Measurements from ENCODE around the gene CMTM7.
"Not testable (repeated sequence)": the region's sequence is repeated elsewhere in the genome, so short reads cannot be mapped to it uniquely, and the experiment has no call there.

Gene CMTM7

GRCh38 chr3:32471246-32471645 is 79.6 kb downstream of the CMTM7 start:
- POLR2A ChIA-PET, result no interaction called here
- Histone ChIP-seq H3K27ac (ENCODE audit: extremely low read depth, low read depth, low read length) (no peak overlapping the region), H3K4me1 (ENCODE audit: control insufficient read depth, insufficient read depth, low read length) (no peaks in the 10 kb centered on the region; the same call in 1 of the 2 replicates)

GRCh38 chr3:32472151-32472550 is 80.5 kb downstream of the CMTM7 start:
- H3K4me1 ChIP-seq (ENCODE audit: control insufficient read depth, insufficient read depth, low read length); H3K36me3 ChIP-seq (ENCODE audit: control insufficient read depth in 2 of 2, insufficient read depth in 1 of 2, low read length in 2 of 2): not testable (repeated sequence)
- CTCF ChIA-PET, result interaction anchor here (0.7 to 6.3 kb wide), 2 partner anchors 17 to 97 kb away, joined by 3 to 57 read pairs; no protein-coding TSS in a partner anchor

More at GRCh38 chr3:32471246-32471645, 79.6 kb downstream of the CMTM7 start:
- Histone ChIP-seq H3K36me3 (ENCODE audit: control insufficient read depth in 2 of 2, insufficient read depth in 1 of 2, low read length in 2 of 2) (peaks cover 0 to 8% of the 10 kb centered on the region in 2 experiments; a peak in 1 of 3 replicates), H3K9me3 (ENCODE audit: control insufficient read depth, insufficient read depth, low read depth, low read length) (no peaks in the 10 kb centered on the region), H3K4me3 (ENCODE audit: low read depth, low read length) (no peak overlapping the region)
- CTCF ChIA-PET, result interaction anchor here (6.3 kb wide), 1 partner anchor 96 kb away, joined by 57 read pairs; no protein-coding TSS in a partner anchor
- TF ChIP-seq ZNF658 (tag by site-specific recombination; IDR thresholded peaks at IDR 0.05), result no peak
- TF ChIP-seq ZNF677 (tag by site-specific recombination; IDR thresholded peaks at IDR 0.05), result no peak
- TF ChIP-seq RBAK (tag by site-specific recombination; IDR thresholded peaks at IDR 0.05), result no peak
- no peak for TF ChIP-seq ZNF362 (tag by site-specific recombination; IDR thresholded peaks at IDR 0.05)
- TF ChIP-seq ZNF639 (tag by site-specific recombination; IDR thresholded peaks at IDR 0.05), result no peak
- TF ChIP-seq KLF1 (tag by site-specific recombination; IDR thresholded peaks at IDR 0.05), result no peak
- no peak for TF ChIP-seq ZNF768 (tag by site-specific recombination; IDR thresholded peaks at IDR 0.05)
- TF ChIP-seq ZNF747 (tag by site-specific recombination; IDR thresholded peaks at IDR 0.05), result no peak
- TF ChIP-seq PRDM2 (tag by site-specific recombination; IDR thresholded peaks at IDR 0.05; ENCODE audit: borderline replicate concordance), result no peak
- no peak for TF ChIP-seq ZBTB48 (tag by site-specific recombination; IDR thresholded peaks at IDR 0.05)
- no peak for TF ChIP-seq SCRT1 (tag by site-specific recombination; IDR thresholded peaks at IDR 0.05; ENCODE audit: borderline replicate concordance)
- no peak for TF ChIP-seq ZNF121 (tag by site-specific recombination; IDR thresholded peaks at IDR 0.05)
- no peak for TF ChIP-seq BCL11B (tag by site-specific recombination; IDR thresholded peaks at IDR 0.05; ENCODE audit: low read depth)

GRCh38 chr3:32474201-32474600 is 82.5 kb downstream of the CMTM7 start:
- Histone ChIP-seq H3K9me3 (ENCODE audit: control insufficient read depth, insufficient read depth, low read depth, low read length) (no peaks in the 10 kb centered on the region), H3K4me3 (ENCODE audit: low read depth, low read length) (no peak overlapping the region), H3K36me3 (ENCODE audit: control insufficient read depth in 2 of 2, insufficient read depth in 1 of 2, low read length in 2 of 2) (peaks cover 0 to under 1% of the 10 kb centered on the region in 2 experiments; a peak in 1 of 3 replicates), H3K27ac (ENCODE audit: extremely low read depth, low read depth, low read length) (no peak overlapping the region), H3K4me1 (ENCODE audit: control insufficient read depth, insufficient read depth, low read length) (no peaks in the 10 kb centered on the region; the same call in 1 of the 2 replicates)
- ChIA-PET CTCF (interaction anchor here (0.6 to 1.2 kb wide), 4 partner anchors 8 to 177 kb away, joined by 3 to 6 read pairs (median 3); no protein-coding TSS in a partner anchor), POLR2A (no interaction called here)
- TF ChIP-seq EGR2 (tag by site-specific recombination; IDR thresholded peaks at IDR 0.05; ENCODE audit: low read depth) (no peak), ZNF571 (tag by site-specific recombination; IDR thresholded peaks at IDR 0.05) (no peak), SCRT1 (tag by site-specific recombination; IDR thresholded peaks at IDR 0.05; ENCODE audit: borderline replicate concordance) (peak; percentile 70; the same call in 1 of the 2 replicates), ZBTB8A (tag by site-specific recombination; IDR thresholded peaks at IDR 0.05) (no peak), IKZF3 (tag by site-specific recombination; IDR thresholded peaks at IDR 0.05) (no peak), TSHZ1 (tag by site-specific recombination; IDR thresholded peaks at IDR 0.05; ENCODE audit: borderline replicate concordance) (no peak)

More at GRCh38 chr3:32472151-32472550, 80.5 kb downstream of the CMTM7 start:
- H3K27ac ChIP-seq (ENCODE audit: extremely low read depth, low read depth, low read length); H3K9me3 ChIP-seq (ENCODE audit: control insufficient read depth, insufficient read depth, low read depth, low read length); H3K4me3 ChIP-seq (ENCODE audit: low read depth, low read length); POLR2A ChIA-PET: not testable (repeated sequence)

Data from HEK293 (cell line).